GM20431 (cell line): ENCODE results near the gene NUF2.

ENCODE experiments used
- in situ Hi-C: fragments of 300-500 bp; cut with MseI, MboI; formaldehyde crosslinking; loops from one replicate; pipeline ENCODE4 v1.15.0; 2020; ENCODE audit warnings: low sequenced_read_pairs; ENCODE audit not compliant: unreplicated experiment

The NUF2 gene

DNA sequence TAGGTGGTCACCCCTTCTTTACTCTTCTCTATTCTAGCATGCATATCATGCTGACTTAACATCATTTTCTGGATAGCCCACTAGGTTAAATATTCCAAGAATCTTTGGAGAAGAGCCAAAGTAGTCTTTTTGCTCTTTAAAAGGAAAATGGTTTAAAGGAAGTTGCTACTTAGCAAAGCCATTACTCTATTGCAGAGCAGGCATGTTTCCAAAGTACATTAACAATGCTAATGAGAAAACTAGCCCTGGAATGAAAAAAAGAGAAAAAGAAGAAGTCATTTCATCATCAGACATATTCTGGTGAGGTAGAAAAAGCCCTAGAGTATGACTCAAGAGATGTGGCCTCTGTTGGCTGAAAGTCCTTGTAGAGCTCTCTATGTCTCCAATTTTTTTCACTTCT lies 74.0 kb downstream of the NUF2 start:
- in situ Hi-C loops: no loop called here

DNA sequence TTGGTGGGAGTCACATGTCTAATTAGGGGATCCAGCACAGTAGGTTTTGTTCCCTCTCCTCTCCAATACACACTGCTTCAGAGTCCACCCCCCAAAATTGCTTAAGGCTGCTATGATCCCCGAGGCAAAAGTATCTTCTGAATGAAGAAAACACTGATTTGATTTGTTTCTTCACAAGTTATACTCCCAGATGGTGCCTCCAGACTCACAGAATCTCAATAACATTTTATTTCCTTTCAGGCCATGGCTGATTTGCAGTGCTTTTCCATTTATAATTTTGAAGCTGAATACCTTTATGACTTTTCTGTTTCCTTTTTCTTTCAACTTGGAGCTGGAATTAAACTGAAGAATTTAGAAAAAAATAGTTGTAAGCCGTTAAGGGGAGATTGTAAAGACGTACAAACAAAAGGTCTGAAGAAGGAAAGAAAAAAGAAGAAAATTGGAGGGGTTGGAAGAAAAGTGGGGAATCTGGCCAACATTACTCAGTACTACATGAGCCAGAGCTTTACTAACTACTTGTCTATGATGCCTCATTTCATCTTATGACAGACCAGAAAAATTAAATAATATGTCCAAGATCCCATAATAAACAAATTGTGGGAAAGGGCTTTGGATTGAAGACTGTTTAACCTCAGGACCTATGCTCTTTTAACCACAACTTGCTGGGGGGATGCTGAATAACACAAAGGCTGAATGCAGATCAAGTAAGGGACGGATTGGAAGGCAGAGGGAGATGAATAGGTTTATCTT lies 75.9 kb downstream of the NUF2 start:
- in situ Hi-C loops: no loop called here

DNA sequence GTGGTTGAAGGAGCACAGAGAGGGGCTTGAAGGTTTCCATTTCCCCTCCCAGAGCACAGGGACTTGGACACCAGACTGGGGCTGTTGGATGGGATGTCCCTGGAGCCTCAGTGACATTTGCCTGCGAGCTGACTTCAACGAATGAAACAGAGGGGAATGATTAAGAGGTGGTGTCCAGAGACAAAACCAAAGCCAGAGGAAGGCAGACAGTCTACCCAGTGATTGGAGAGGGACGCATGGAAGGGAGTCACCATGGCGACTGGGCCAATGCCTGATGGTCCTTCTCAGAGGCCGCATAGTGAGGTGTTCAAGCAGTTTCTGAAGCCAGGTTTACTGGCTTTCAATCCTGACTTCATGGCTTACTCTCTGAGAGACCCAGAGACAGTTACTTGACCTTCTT lies 77.2 kb downstream of the NUF2 start:
- in situ Hi-C loops: no loop called here

DNA sequence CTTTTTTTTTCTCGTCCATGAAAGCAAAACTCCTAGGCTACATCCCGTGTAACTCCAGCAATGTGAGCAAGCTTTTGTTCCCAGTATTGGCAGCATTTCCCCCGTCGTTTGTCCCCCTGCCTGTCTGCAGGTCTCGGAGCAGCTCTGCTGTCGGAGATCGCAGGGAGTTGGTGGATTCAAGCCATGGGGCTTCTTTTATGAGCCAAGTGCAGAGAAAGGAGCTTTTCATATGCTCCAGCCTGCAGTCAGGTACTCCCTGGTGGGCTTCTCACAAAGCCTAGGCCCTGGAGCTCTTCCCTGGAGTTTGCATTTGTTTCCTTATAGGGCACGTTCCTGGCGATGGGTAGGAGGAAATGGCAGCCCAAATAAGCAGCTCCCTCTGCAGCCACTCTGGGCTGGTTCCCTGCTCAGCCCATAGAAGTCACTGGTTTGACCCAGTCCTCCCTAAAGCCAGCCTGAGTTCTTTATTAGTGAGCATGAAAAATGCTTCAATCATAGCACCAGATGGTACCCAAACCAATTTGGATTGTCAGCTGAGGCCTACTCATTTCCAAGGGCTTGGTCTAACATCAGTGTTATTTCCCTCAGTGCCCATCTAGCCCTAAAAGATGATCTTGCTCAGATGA lies 78.3 kb downstream of the NUF2 start:
- in situ Hi-C loops: loop anchor here (25.0 kb wide), 1 partner anchor 1387 kb away; no protein-coding TSS in a partner anchor

DNA sequence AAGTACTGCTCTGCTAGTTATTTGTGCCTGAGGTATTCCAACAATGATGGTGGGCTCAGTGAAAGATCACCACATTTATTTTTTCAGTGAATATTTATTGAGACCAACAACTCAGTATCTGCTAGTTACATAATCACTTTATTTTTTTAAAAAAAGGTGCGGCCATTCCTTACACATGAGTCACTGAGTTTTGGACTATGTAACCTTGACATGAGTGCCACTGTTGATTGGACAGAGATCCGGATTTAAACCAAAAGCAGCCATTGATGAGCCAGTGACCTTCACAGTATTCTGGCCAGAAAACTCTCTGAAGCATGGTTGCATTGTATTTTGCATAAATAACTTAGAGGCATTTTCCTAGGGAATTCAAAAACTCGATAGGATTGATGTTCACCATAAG lies 79.5 kb downstream of the NUF2 start:
- in situ Hi-C loops: loop anchor here (25.0 kb wide), 1 partner anchor 1386 kb away; no protein-coding TSS in a partner anchor
